Measurements from ENCODE around the gene IPO11. TPM values are rescaled to one million over a fixed set of nuclear protein-coding genes. Genes with fewer than 3 reads are reported as not detected.
A peak's percentile ranks its signal among the peaks of the same experiment; 100 is the strongest.

IPO11 gene
- total RNA-seq, 2 donors from 2014 or later, result 46.2 to 49.9 TPM

DNA sequence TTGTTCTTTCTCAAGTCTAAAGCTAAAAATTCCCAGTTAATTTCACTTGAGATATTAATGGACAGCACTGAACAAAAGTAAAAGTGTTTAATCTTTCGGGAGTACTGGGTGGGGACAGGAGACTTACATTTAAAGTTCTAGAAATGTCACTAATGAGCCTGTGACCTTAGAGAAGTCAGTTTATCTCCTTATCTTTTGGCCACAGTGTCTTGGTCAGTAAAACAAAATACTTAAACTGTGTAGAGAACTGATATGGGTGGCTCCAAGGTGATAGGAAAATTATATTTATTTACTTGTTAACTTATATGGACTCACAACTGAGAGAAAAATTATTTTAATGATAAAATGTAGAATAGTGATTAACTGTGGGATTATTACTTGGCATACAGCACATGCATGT is 8.9 kb downstream of the IPO11 start:
- no peak for ATAC-seq
- H3K9me3 Mint-ChIP-seq, result no peaks in the 10 kb centered on the region
- no peak overlapping the region for H3K27ac Mint-ChIP-seq
- H3K36me3 Mint-ChIP-seq, result no peaks in the 10 kb centered on the region
- no peak for DNase-seq (ENCODE audit: low spot score in 2 of 2)

DNA sequence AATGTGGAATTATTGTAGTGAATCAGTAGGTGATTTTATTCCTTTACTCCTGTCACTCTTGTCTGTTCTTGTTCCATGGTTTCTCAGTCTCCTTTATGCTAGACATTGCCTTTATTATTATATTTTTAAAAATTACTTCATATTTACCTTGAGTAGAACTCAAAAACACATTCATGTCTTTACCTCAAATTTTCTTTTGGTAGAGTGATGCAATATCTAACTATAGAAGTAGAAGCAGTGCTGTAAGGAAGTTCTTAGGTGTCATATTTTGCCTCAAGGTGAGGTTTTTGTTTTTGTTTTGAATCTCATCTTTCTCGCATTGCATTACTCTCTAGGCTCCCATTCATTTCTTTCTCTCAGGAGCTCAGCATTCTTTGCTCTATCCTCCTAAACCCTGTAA is 12.2 kb downstream of the IPO11 start:
- Mint-ChIP-seq H3K36me3 (no peaks in the 10 kb centered on the region), H3K27ac (peak overlapping the region in 1 of 2 donors; percentile 66), H3K9me3 (no peaks in the 10 kb centered on the region)
- no peak for ATAC-seq
- DNase-seq (ENCODE audit: low spot score in 2 of 2), result no peak

DNA sequence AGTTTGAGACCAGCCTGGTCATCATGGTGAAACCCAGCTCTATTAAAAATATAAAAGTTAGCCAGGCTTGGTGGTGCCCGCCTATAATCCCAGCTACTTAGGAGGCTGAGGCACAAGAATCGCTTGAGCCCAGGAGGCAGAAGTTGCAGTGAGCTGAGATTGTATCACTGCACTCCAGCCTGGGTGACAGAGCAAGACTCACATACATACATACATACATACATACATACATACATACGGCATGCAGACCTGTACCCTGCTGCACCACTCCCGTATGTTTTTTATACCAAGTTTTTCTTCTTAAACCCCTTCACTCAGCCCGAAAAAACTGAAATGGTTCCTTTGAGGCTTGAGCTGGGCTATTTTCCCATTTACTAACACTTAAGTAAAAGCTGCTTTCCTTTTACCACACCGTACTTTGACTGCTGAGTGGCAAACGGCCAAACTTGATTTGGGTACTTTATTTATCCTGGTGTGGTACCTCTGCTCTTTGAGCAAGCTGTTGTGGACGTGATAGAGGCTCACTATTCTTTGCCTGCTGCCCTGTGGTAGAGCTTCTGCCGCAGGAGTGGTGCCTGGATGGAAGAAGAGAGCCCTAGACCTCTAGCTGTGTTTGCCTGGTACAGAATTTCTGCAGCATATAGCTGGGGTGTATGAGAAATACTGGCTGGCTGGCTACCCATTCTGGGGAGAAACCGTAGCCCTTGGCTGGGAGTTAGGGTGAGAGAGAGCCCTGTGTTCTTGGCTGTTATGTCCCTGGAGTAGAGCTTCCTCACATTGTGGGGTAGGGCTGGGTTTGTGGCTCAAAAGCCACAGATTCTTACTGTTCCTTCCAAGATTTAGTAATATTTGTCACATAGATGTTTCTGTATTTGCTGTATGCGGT is 19.4 kb downstream of the IPO11 start:
- H3K36me3 Mint-ChIP-seq, result no peaks in the 10 kb centered on the region
- peak overlapping the region in 1 of 2 donors; percentile 47 for H3K27ac Mint-ChIP-seq
- DNase-seq (ENCODE audit: low spot score in 2 of 2) (no peak), ATAC-seq (no peak)
- no peaks in the 10 kb centered on the region for H3K9me3 Mint-ChIP-seq

DNA sequence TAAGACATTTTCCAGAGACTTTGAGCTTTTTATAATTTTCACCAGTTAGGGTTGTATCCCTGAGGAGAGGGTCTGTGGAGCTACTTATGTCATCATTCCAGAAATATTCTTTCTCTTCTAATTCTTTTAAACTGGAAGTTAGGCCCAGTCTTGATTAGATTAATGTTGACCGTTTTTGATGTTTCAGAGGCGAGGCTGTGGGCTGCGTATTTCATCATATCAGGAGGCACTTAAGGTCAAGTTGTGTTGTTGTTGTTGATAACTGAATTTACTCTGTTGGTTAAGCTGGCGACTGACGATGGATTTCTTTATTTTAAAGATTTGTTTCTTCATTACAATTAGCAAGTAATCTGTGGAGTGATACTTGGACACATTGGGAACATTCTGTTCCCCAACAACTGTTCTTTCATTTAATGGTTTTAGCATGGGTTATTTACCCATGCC is 20.1 kb downstream of the IPO11 start:
- no peaks in the 10 kb centered on the region for H3K36me3 Mint-ChIP-seq
- no peaks in the 10 kb centered on the region for H3K9me3 Mint-ChIP-seq
- ATAC-seq (no peak), DNase-seq (ENCODE audit: low spot score in 2 of 2) (no peak)
- H3K27ac Mint-ChIP-seq, result peak overlapping the region in 1 of 2 donors; percentile 47

DNA sequence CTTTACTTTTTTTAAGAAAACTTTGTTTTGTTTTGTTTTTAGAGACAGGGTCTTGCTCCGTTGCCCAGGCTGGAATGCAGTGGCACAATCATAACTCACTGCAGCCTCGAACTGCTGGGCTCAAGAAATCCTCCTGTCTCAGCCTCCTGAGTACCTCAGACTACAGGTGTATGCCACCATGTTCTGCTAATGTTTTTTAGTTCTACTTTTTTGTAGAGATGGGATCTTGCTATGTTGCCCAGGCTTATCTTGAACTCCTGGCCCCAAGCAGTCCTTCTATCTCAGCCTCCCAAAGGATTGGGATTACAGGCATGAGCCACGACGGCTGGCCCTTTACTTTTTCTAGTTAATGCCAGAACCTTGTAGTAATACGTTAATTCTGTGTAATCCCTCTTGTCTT is 36.0 kb downstream of the IPO11 start:
- H3K36me3 Mint-ChIP-seq, result no peaks in the 10 kb centered on the region
- ATAC-seq (no peak), DNase-seq (ENCODE audit: low spot score in 2 of 2) (no peak)
- H3K27ac Mint-ChIP-seq, result no peak overlapping the region
- H3K9me3 Mint-ChIP-seq, result no peaks in the 10 kb centered on the region

DNA sequence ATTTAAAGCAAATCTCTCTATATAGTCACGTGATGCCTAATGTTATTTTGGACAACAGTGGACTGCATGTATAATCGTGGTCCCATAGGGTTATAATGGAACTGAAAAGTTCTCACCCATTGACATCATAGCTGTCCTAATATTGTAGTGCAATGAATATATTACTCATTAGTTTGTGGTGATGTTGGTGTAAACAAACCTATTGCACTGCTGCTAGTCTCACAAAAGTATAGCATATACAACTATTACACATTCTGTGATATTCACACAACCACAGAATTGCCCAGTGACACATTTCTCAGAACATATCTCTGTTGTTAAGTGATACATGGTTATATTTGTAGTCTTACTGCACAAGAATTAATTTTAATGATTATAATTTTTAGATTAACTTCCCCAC is 37.7 kb downstream of the IPO11 start:
- Mint-ChIP-seq H3K27ac (no peak overlapping the region), H3K9me3 (no peaks in the 10 kb centered on the region), H3K36me3 (no peaks in the 10 kb centered on the region)
- ATAC-seq (peak in 1 of 2 donors; percentile 32), DNase-seq (ENCODE audit: low spot score in 2 of 2) (no peak)

DNA sequence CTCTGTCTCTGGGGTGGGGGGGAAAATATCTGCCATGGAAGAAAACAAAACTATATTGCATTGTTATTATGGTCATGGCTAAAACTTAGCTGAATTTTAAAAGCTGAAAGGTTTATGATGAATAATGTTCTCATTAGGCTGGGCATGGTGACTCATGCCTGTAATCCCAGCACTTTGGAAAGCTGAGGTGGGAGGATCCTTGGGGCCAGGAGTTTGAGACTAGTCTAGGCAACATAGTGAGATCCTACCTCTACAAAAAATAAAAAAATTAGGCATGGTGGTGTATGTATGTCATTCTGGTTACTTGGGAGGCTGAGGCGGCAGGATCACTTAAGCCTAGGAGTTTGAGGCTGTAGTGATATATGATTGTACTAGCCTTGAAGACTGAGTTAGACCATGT is 44.5 kb downstream of the IPO11 start:
- no peaks in the 10 kb centered on the region for H3K9me3 Mint-ChIP-seq
- no peak for DNase-seq (ENCODE audit: low spot score in 2 of 2)
- no peak overlapping the region for H3K27ac Mint-ChIP-seq
- ATAC-seq, result no peak
- H3K36me3 Mint-ChIP-seq, result no peaks in the 10 kb centered on the region

DNA sequence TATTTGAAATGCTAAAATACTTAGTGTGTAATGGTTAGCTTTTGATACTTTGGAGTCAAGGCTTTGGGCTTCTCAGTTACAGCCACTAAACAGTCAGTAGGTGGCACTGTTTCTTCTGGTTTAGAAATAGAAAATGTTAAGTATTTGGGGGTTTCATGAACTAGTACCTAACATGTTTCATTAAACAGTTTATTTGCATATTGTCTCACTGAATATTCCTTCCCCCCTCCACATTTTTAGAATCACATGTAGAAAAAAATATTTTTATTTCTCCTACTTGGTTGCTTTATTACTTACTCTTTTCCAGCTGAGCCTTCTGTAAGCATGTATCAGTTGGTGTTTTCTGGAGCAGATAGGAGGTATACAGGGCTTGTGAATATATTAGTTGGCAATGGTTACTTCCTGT is 48.0 kb downstream of the IPO11 start:
- no peak for ATAC-seq
- Mint-ChIP-seq H3K9me3 (no peaks in the 10 kb centered on the region), H3K36me3 (no peaks in the 10 kb centered on the region), H3K27ac (no peak overlapping the region)
- DNase-seq (ENCODE audit: low spot score in 2 of 2), result no peak

DNA sequence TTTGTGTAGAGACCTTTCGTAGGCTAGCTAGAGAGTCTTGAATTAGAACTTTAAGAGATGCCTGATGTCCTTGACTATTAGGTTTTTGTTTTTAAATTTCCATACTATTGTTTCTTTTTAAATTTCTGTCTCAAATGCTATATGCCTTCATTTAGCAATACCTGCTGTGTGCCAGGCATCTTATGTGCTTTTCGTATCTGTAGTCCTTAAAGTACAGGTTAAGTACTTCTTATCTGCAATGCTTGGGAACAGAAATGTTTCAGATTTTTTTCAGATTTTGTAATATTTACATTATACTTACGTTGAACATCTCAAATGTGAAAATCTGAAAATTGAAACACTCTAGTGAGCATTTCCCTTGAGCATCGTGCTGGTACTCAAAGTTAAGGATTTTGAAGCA is 49.0 kb downstream of the IPO11 start:
- no peak for ATAC-seq
- Mint-ChIP-seq H3K9me3 (no peaks in the 10 kb centered on the region), H3K27ac (no peak overlapping the region), H3K36me3 (no peaks in the 10 kb centered on the region)
- no peak for DNase-seq (ENCODE audit: low spot score in 2 of 2)

DNA sequence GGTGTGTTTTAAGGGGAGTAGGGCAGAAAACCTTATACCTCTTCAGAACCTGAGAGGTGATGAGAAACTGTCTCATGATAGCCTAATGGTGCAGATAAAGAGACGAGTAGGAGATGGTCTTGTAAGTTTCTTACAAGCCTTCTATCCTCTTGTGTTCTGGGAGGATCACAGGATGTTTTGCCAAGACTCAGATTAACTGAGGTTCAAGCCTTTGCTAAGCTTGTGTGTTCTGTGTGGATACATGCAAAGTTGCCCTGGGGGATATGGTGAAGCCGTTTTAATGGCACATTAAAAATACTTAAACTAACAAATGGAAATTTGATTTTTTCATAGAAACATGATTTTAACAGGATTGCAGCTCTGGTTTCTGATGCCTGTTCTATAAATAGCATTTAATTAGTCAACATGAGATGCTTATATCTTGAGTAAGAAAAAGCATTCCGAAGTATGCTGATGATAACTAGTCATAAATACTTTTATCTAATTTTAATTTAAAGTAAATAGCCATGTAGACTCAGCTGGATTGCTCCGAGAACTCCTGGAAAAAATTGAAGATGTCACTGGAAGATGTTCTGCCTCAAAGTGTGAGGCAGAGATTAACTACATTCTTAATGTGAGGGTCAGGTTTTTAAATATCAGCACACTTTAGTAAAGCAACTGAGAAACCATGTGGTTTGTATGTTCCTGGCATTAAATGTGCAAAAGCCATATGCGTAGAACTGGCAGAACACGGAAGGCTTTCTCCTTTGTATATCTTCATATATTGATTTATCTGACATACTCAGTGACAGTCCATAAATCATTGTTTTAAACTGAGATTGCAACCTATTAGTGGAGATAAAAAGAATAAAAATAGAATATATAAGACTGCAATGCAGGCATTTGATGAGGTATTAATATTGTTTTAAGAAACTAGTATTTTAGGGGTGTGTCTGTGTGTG is 53.7 kb downstream of the IPO11 start:
- Mint-ChIP-seq H3K27ac (no peak overlapping the region), H3K9me3 (no peaks in the 10 kb centered on the region), H3K36me3 (peaks cover 0 to 6% of the 10 kb centered on the region in 2 donors)
- DNase-seq (ENCODE audit: low spot score in 2 of 2) (no peak), ATAC-seq (no peak)

DNA sequence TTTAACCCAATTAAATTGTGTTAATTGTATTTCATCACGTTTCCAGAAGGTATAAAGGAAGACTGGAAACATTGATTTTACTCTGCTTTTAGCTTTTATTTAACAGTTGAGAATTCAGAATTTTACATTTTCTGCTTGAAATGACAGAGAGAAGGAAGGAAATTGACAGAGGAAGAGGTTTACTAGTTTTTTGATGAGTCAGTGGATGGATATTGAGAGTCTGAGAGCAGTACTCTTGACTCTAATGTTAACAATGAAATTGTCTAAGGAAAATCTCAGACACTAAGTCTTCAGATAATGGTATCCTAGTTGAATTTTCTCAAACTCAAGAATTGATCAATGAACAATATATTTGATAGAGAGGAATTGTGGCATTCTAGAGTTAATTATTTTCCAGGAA is 60.6 kb downstream of the IPO11 start:
- no peaks in the 10 kb centered on the region for H3K9me3 Mint-ChIP-seq
- H3K27ac Mint-ChIP-seq, result no peak overlapping the region
- DNase-seq (ENCODE audit: low spot score in 2 of 2) (no peak), ATAC-seq (no peak)
- H3K36me3 Mint-ChIP-seq, result peaks cover under 1% of the 10 kb centered on the region in 2 donors

DNA sequence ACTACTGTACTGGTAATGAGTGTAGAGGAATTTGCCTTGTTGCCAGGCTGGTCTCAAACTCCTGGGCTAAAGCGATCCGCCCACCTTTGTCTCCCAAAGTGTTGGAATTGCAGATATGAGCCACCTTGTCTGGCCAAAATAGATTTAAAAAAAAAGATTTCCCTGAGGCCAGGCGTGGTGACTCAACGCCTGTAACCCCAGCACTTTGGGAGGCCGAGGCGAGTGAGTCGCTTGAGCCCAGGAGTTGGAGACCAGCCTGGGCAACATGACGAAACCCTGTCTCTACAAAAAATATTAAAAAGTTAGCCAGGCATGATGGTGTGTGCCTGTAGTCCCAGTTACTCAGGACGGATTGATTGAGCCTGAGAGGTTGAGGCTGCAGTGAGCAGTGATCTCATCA is 62.5 kb downstream of the IPO11 start:
- Mint-ChIP-seq H3K9me3 (no peaks in the 10 kb centered on the region), H3K27ac (peak overlapping the region in 1 of 2 donors; percentile 27), H3K36me3 (peaks cover 8 to 19% of the 10 kb centered on the region in 2 donors)
- ATAC-seq (no peak), DNase-seq (ENCODE audit: low spot score in 2 of 2) (no peak)

DNA sequence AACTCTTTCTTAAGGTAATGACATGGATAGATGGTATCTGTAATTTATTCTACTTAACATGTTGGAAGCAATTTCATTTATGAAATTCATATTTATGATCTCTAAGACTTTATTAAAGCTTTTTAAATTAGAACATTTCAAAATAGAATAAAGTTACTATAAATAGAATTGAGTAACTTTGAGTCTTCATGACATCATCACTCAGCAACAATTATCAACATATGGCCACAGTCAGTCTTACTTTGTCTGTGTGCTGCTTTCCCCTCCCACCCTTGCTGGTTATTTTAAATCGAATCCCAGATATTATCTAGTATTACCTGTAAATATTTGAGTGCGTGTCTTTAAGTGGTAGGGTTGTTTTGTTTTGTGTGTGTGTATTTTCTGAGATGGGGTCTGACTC is 65.2 kb downstream of the IPO11 start:
- Mint-ChIP-seq H3K36me3 (peaks cover 8 to 29% of the 10 kb centered on the region in 2 donors), H3K9me3 (no peaks in the 10 kb centered on the region), H3K27ac (no peak overlapping the region)
- DNase-seq (ENCODE audit: low spot score in 2 of 2), result no peak
- ATAC-seq, result no peak

DNA sequence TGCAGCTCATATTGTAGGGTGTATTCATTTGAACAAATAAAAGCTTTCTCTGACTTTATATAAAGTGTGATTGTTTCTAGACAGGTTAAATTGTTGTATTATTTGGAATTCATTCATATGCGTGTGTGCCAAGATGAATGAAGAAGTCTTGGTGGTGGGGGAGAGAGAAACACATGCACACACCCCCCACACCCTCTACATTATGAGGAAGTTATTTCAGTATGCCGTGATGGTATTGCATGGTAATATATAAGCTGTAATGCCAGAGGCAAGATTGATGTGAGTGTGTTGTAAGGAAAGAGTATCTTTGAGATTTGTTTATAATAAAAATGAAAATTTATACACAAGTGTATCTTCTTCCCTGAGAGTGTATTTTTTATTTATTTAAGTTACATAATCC is 71.0 kb downstream of the IPO11 start:
- H3K27ac Mint-ChIP-seq, result no peak overlapping the region
- ATAC-seq (no peak), DNase-seq (ENCODE audit: low spot score in 2 of 2) (no peak)
- H3K36me3 Mint-ChIP-seq, result peaks cover 7 to 25% of the 10 kb centered on the region in 2 donors
- H3K9me3 Mint-ChIP-seq, result no peaks in the 10 kb centered on the region

DNA sequence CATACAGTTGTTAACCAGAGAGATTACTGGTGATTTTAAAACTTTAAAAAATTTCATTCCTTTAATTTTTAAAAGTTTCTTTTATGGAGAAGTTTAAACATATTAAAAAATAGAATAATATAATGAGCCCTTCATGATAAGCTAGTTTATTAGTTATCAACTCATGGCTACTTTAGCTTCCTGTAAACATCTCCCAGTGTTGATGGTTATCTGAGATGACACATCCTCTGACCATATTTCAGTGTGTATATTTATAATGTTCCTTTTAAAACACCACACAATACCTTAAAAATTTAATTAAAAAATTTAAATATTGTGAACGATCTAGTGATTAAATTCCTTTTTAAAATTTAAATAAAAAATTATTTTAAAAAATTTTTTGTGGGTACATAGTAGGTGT is 74.1 kb downstream of the IPO11 start:
- ATAC-seq (no peak), DNase-seq (ENCODE audit: low spot score in 2 of 2) (no peak)
- Mint-ChIP-seq H3K9me3 (no peaks in the 10 kb centered on the region), H3K27ac (no peak overlapping the region), H3K36me3 (no peaks in the 10 kb centered on the region)

DNA sequence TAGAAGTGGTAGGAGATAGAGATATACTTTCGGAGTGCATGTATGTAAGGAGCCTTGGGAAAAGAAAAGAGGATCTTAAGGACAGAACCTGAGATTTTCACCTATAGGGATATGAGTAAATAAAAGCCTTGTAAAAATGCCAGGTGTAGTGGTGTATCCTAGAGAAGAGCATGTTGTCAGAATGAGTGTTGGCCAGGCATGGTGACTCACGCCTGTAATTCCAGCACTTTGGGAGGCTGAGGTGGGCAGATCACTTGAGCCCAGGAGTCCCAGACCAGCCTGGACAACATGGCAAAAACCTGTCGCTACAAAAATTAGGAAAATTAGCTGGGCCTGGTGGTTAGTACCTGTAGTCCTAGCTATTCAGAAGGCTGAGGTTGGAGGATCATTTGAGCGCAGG is 76.0 kb downstream of the IPO11 start:
- no peaks in the 10 kb centered on the region for H3K36me3 Mint-ChIP-seq
- ATAC-seq (no peak), DNase-seq (ENCODE audit: low spot score in 2 of 2) (no peak)
- no peaks in the 10 kb centered on the region for H3K9me3 Mint-ChIP-seq
- H3K27ac Mint-ChIP-seq, result no peak overlapping the region

DNA sequence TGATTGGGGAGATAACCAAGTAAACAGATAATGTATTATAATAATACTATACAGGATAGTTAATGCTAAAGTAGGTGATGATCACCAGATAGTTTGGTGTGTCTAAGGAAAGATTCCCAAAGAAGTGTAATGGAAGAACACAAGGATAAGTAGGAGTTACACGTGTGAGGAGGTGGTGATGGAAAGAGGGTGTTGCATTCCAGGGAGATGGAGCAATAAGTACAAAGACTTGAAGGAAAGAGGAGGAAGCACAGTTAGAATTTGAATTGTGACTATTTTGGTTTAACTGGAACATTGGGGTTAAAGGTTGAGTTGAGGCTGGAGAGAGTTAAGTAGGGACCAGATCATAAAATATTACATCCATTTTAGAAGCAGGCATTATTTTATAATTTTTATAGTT is 76.9 kb downstream of the IPO11 start:
- no peak for DNase-seq (ENCODE audit: low spot score in 2 of 2)
- Mint-ChIP-seq H3K9me3 (no peaks in the 10 kb centered on the region), H3K36me3 (no peaks in the 10 kb centered on the region), H3K27ac (no peak overlapping the region)
- no peak for ATAC-seq
